CD8-positive, alpha-beta memory T cell (primary cell): ENCODE results near the gene SLC22A14. TPM values are rescaled to one million over a fixed set of nuclear protein-coding genes. Genes with fewer than 3 reads are reported as not detected.

Source experiments
- CTCF ChIA-PET: fragments of 350-600 bp; sonication (Branson Sonifier 250); formaldehyde crosslinking; loops from one replicate; lab custom pipeline; 2021; ENCODE audit warnings: antibody characterized with exemption; lab: Charles Lee
- POLR2A ChIA-PET: fragments of 350-600 bp; sonication (Branson Sonifier 250); formaldehyde crosslinking; loops from one replicate; lab custom pipeline; 2021; ENCODE audit warnings: antibody characterized with exemption; lab: Charles Lee
- DNase-seq, 5 donors: peaks; one replicate each; pipeline versions ENCODE4 v3.0.0 to v3.0.0-alpha.2; 2020 to 2022; ENCODE audit warnings: mixed read lengths in 1 of 5
- H3K27ac ChIP-seq: one replicate; pipeline ENCODE4 v1.7.0; 2013; ENCODE audit warnings: low read depth, mild to moderate bottlenecking, low read length, moderate library complexity
- H3K27me3 ChIP-seq: 2 replicates; pipeline ENCODE4 v1.7.0; 2013; ENCODE audit warnings: low read length, mild to moderate bottlenecking; ENCODE audit not compliant: insufficient read depth, poor library complexity, severe bottlenecking
- H3K36me3 ChIP-seq: 2 replicates; pipeline ENCODE4 v1.7.0; 2013; ENCODE audit warnings: mild to moderate bottlenecking, low read length, moderate library complexity; ENCODE audit not compliant: insufficient read depth
- H3K4me1 ChIP-seq: 2 replicates; pipeline ENCODE4 v1.7.0; 2013; ENCODE audit warnings: mild to moderate bottlenecking, low read length, moderate library complexity; ENCODE audit not compliant: insufficient read depth
- H3K4me3 ChIP-seq: 2 replicates; pipeline ENCODE4 v1.7.0; 2013; ENCODE audit warnings: mild to moderate bottlenecking, low read length
- H3K9me3 ChIP-seq: 2 replicates; pipeline ENCODE4 v1.7.0; 2013; ENCODE audit warnings: mild to moderate bottlenecking, low read length
- H3K27ac Mint-ChIP-seq, 8 donors: one replicate each; pipeline ENCODE4 v1.8.0; 2020 to 2021; ENCODE audit warnings: mixed read lengths in 8 of 8, mild to moderate bottlenecking in 6 of 8, inconsistent platforms in 3 of 8, moderate library complexity in 3 of 8
- H3K27me3 Mint-ChIP-seq, 2 donors: one replicate each; pipeline ENCODE4 v1.8.0; 2020 to 2021; ENCODE audit warnings: mixed read lengths in 2 of 2, mild to moderate bottlenecking in 1 of 2, moderate library complexity in 1 of 2
- H3K36me3 Mint-ChIP-seq, 3 donors: one replicate each; pipeline ENCODE4 v1.8.0; 2020 to 2021; ENCODE audit warnings: mixed read lengths in 3 of 3, inconsistent platforms in 1 of 3, mild to moderate bottlenecking in 1 of 3
- H3K4me1 Mint-ChIP-seq, 3 donors: one replicate each; pipeline ENCODE4 v1.8.0; 2020 to 2021; ENCODE audit warnings: mixed read lengths in 3 of 3, inconsistent platforms in 1 of 3, mild to moderate bottlenecking in 1 of 3
- H3K4me3 Mint-ChIP-seq, 7 donors: one replicate each; pipeline ENCODE4 v1.8.0; 2020 to 2021; ENCODE audit warnings: mixed read lengths in 7 of 7, mild to moderate bottlenecking in 6 of 7, moderate library complexity in 4 of 7, inconsistent platforms in 2 of 7
- H3K9me3 Mint-ChIP-seq, 5 donors: one replicate each; pipeline ENCODE4 v1.8.0; 2020 to 2022; ENCODE audit warnings: mixed read lengths in 5 of 5, mild to moderate bottlenecking in 3 of 5, moderate library complexity in 2 of 5, inconsistent platforms in 1 of 5
- polyA plus RNA-seq: library from polyadenylated mRNA; unstranded; fragments of 300-500 nt; fragmentation: Illumina TruSeq; gene quantifications from one replicate; pipeline ENCODE4 v1.2.3, GENCODE V29; 2021
- total RNA-seq, 2 experiments: library from RNA; stranded (reverse); gene quantifications; one replicate each; pipeline ENCODE4 v1.2.3, GENCODE V29; 2021

The SLC22A14 gene
- total and polyA plus RNA-seq, 3 experiments from 2014 or later: not detected

DNA sequence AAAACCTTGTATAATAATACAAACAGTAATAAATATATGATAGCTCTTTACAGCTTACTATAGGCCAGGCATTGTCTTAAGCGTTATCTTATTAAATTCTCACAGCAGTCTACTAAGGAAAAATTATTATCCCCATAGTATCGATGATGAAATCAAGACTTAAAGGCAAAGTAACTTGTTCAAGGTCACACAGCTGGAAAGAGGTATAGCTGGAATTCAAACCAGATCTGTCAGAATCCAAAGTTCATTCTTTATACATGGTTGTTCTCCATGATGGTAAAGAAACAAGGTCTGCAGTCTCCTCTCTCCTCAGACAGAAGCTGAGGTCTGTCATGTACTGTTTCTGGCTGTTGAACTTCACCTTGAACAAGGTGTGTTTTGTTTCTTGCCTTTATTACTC, 31.9 kb upstream of the SLC22A14 start:
- no peak for DNase-seq
- H3K4me3 Mint-ChIP-seq: no peak overlapping the region
- H3K4me1 Mint-ChIP-seq: peaks cover 0 to 14% (median 2%) of the 10 kb centered on the region in 3 donors
- CTCF ChIA-PET: no interaction called here
- H3K9me3 Mint-ChIP-seq: no peaks in the 10 kb centered on the region
- H3K9me3 ChIP-seq: no peaks in the 10 kb centered on the region
- H3K27ac ChIP-seq: no peak overlapping the region
- peaks cover 9 to 92% (median 36%) of the 10 kb centered on the region in 3 donors for H3K36me3 Mint-ChIP-seq
- no peak overlapping the region for H3K27ac Mint-ChIP-seq
- H3K27me3 Mint-ChIP-seq: no peaks in the 10 kb centered on the region
- H3K4me3 ChIP-seq: no peak overlapping the region
- no peaks in the 10 kb centered on the region for H3K4me1 ChIP-seq
- POLR2A ChIA-PET: no interaction called here
- peaks cover 25% of the 10 kb centered on the region for H3K36me3 ChIP-seq
- no peaks in the 10 kb centered on the region for H3K27me3 ChIP-seq

DNA sequence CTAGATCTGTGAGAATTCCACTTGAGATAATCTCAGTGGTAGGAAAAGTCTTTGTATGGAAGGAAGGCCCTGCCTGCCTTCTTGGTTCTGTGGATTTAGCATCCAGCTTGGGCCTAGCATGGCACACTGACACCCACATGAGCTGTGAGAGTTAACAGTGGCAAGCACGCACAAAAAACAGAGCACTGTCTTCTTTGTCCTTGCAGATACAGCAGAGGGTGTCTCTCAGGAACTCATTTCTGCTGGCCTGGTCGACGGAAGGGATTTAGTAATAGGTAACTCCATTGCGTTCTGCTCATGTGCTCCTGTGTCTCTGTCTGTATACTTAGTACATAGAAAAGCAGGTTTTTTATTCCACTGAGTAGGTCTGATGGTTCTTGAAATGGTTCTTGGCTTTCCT, 30.9 kb upstream of the SLC22A14 start:
- peaks cover 2 to 23% (median 5%) of the 10 kb centered on the region in 3 donors for H3K4me1 Mint-ChIP-seq
- H3K27me3 Mint-ChIP-seq: no peaks in the 10 kb centered on the region
- Histone ChIP-seq H3K9me3 (no peaks in the 10 kb centered on the region), H3K27ac (no peak overlapping the region), H3K4me3 (no peak overlapping the region), H3K36me3 (peaks cover 20% of the 10 kb centered on the region), H3K4me1 (no peaks in the 10 kb centered on the region), H3K27me3 (no peaks in the 10 kb centered on the region)
- H3K36me3 Mint-ChIP-seq: peaks cover 9 to 91% (median 39%) of the 10 kb centered on the region in 3 donors
- POLR2A ChIA-PET: no interaction called here
- DNase-seq: no peak
- H3K4me3 Mint-ChIP-seq: no peak overlapping the region
- H3K27ac Mint-ChIP-seq: peak overlapping the region in 2 of 8 donors; percentile 9 to 47
- H3K9me3 Mint-ChIP-seq: no peaks in the 10 kb centered on the region
- CTCF ChIA-PET: no interaction called here

DNA sequence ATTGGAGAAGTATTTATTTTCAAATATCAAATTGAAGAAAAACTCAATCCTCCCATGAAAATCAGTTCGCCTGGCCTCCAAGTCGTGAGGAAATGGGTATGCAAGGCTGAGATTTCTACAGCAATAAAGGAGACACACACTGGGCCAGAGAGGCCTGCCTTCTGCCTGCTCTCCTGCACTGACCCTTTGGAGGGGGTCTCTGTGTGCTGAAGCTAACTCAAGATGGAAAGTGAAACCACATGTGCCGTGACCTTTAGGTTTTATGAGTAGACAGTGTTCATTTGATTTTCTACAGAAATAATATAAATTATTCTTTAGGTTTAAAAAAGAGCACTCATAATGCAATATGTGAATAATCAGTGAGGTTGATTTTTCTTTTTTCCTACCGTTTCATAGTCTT, 28.4 kb upstream of the SLC22A14 start:
- DNase-seq: no peak
- ChIA-PET CTCF (no interaction called here), POLR2A (no interaction called here)
- Mint-ChIP-seq H3K36me3 (peaks cover 9 to 67% (median 31%) of the 10 kb centered on the region in 3 donors), H3K4me3 (no peak overlapping the region), H3K27me3 (no peaks in the 10 kb centered on the region), H3K9me3 (no peaks in the 10 kb centered on the region), H3K4me1 (peaks cover 8 to 36% (median 17%) of the 10 kb centered on the region in 3 donors), H3K27ac (peak overlapping the region in 1 of 8 donors; percentile 29)
- H3K27me3 ChIP-seq: no peaks in the 10 kb centered on the region
- H3K4me1 ChIP-seq: no peaks in the 10 kb centered on the region
- no peak overlapping the region for H3K27ac ChIP-seq
- no peak overlapping the region for H3K4me3 ChIP-seq
- H3K36me3 ChIP-seq: peaks cover 13% of the 10 kb centered on the region
- H3K9me3 ChIP-seq: no peaks in the 10 kb centered on the region

DNA sequence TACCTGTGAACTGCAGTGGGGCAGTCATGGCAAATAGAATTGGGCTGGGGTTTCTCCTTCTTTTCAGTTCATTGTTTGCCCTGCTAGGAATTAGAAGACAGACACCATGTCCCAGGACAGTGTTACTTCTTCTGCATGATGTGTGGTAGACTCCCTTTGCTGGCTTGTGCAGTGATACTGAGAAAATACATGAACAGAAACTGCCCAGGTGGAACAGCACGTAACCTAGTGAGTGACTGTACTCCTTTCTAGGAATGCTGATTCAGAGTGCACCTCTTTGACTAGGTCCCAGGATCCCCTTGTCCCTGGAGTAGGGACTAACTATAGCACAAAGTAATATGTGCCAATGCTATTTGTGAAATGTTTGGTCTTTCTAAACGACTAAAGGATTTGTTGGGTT, 27.2 kb upstream of the SLC22A14 start:
- peaks cover 4 to 55% (median 27%) of the 10 kb centered on the region in 3 donors for H3K36me3 Mint-ChIP-seq
- Histone ChIP-seq H3K9me3 (no peaks in the 10 kb centered on the region), H3K4me1 (no peaks in the 10 kb centered on the region), H3K36me3 (peaks cover 13% of the 10 kb centered on the region), H3K27ac (no peak overlapping the region), H3K4me3 (no peak overlapping the region), H3K27me3 (no peaks in the 10 kb centered on the region)
- ChIA-PET CTCF (no interaction called here), POLR2A (no interaction called here)
- H3K4me3 Mint-ChIP-seq: no peak overlapping the region
- no peaks in the 10 kb centered on the region for H3K9me3 Mint-ChIP-seq
- DNase-seq: no peak
- H3K4me1 Mint-ChIP-seq: peaks cover 8 to 36% (median 20%) of the 10 kb centered on the region in 3 donors
- no peaks in the 10 kb centered on the region for H3K27me3 Mint-ChIP-seq
- peak overlapping the region in 1 of 8 donors; percentile 37 for H3K27ac Mint-ChIP-seq

DNA sequence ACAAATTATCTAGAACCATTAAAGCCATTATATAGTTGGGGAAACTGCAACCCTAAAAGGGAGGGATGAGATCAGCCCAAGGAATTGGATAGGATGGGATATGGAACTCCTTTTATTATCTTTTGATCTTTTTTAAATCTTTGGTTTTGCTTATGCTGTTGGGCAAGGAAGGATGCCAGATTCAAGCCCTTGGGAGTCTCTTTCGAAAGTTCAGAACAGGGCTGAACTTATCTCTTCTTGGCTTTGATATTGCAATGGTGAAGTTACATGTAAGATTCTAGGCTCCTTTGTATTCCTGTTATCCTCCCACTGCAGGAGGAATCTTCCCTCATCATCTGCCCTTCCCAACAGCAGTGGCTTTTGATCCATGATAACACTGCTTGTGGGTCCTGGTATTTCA, 26.5 kb upstream of the SLC22A14 start:
- Histone ChIP-seq H3K9me3 (no peaks in the 10 kb centered on the region), H3K27ac (no peak overlapping the region), H3K27me3 (no peaks in the 10 kb centered on the region), H3K36me3 (peaks cover 13% of the 10 kb centered on the region), H3K4me1 (no peaks in the 10 kb centered on the region), H3K4me3 (no peak overlapping the region)
- ChIA-PET POLR2A (no interaction called here), CTCF (no interaction called here)
- DNase-seq: no peak
- peaks cover 4 to 48% (median 24%) of the 10 kb centered on the region in 3 donors for H3K36me3 Mint-ChIP-seq
- H3K4me3 Mint-ChIP-seq: no peak overlapping the region
- H3K9me3 Mint-ChIP-seq: no peaks in the 10 kb centered on the region
- no peaks in the 10 kb centered on the region for H3K27me3 Mint-ChIP-seq
- peak overlapping the region in 3 of 8 donors; percentile 1 to 14 (median 7) for H3K27ac Mint-ChIP-seq
- peaks cover 8 to 36% (median 24%) of the 10 kb centered on the region in 3 donors for H3K4me1 Mint-ChIP-seq

DNA sequence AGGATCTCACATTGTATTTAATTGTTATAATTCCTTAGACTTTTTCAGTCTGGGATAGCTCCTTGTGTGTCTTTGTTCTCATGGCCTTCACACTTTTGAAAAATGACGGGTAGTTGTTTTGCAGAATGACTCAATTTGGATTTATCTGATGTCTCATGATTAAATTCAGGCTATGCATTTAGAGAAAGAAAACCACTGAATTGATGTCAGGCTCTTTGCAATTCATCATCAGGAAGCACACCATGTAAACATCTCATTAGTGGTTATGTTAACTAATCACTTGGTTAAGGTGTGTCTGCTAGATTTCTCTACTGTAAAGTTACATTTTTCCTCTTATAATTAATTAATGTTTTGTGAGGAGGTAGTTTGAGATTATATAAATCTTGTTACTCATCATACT, 24.5 kb upstream of the SLC22A14 start:
- Histone ChIP-seq H3K27me3 (no peaks in the 10 kb centered on the region), H3K4me3 (no peak overlapping the region), H3K9me3 (no peaks in the 10 kb centered on the region), H3K36me3 (peaks cover 13% of the 10 kb centered on the region), H3K27ac (no peak overlapping the region), H3K4me1 (no peaks in the 10 kb centered on the region)
- POLR2A ChIA-PET: no interaction called here
- no peaks in the 10 kb centered on the region for H3K9me3 Mint-ChIP-seq
- no peak overlapping the region for H3K4me3 Mint-ChIP-seq
- H3K4me1 Mint-ChIP-seq: peaks cover 8 to 36% (median 24%) of the 10 kb centered on the region in 3 donors
- CTCF ChIA-PET: no interaction called here
- peak overlapping the region in 3 of 8 donors; percentile 21 to 77 (median 48) for H3K27ac Mint-ChIP-seq
- DNase-seq: no peak
- H3K36me3 Mint-ChIP-seq: peaks cover 4 to 28% (median 18%) of the 10 kb centered on the region in 3 donors
- H3K27me3 Mint-ChIP-seq: no peaks in the 10 kb centered on the region

DNA sequence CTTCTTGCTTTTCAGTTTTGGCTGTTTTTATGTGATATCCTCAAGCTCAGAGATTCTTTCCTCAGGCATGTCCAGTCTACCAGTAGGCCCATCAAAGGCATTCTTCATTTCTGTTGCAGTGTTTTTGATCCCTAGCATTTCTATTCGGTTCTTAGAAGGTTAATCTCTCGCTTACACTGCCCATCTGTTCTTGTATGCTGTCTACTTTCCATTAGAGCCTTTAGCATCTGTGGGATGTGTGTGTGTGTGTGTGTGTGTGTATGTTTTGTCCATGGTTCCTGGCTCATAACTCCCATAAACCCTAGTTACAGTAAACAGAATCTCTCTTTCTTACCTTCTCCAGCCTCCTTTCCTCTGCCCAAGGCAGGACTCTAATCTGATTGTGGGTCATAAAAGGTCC, 21.6 kb upstream of the SLC22A14 start:
- Mint-ChIP-seq H3K36me3 (peaks cover 0 to 6% (median 4%) of the 10 kb centered on the region in 3 donors), H3K4me3 (no peak overlapping the region), H3K27me3 (no peaks in the 10 kb centered on the region), H3K9me3 (no peaks in the 10 kb centered on the region), H3K4me1 (peaks cover 8 to 31% (median 24%) of the 10 kb centered on the region in 3 donors), H3K27ac (peak overlapping the region in 1 of 8 donors; percentile 73)
- Histone ChIP-seq H3K4me1 (no peaks in the 10 kb centered on the region), H3K27ac (no peak overlapping the region), H3K4me3 (no peak overlapping the region), H3K36me3 (no peaks in the 10 kb centered on the region), H3K9me3 (no peaks in the 10 kb centered on the region), H3K27me3 (no peaks in the 10 kb centered on the region)
- no peak for DNase-seq
- ChIA-PET CTCF (no interaction called here), POLR2A (no interaction called here)

DNA sequence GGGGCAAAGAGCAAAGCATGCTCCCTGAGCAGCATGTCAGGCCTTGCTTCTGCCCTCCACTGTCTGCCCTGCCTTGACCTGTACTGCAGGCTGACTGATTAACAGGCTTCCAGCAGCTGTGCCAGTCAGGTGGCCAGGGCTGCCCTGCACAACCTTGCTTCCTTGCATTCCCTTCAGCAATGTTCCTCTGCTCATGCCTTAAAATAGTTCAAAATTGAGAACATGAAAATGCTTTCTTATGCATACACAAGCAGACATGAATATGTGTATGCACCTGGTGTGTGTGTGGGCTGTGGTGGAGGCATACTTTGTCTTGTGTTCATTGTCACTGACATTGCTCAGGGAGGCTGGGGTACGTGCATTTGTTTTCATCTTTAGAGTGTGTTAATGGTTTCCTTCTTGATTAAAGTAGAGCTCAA, 17.7 kb upstream of the SLC22A14 start:
- Mint-ChIP-seq H3K27ac (peak overlapping the region in 1 of 8 donors; percentile 52), H3K9me3 (no peaks in the 10 kb centered on the region), H3K4me1 (peaks cover 7 to 23% (median 14%) of the 10 kb centered on the region in 3 donors), H3K27me3 (no peaks in the 10 kb centered on the region), H3K4me3 (no peak overlapping the region), H3K36me3 (peaks cover 0 to 8% (median 4%) of the 10 kb centered on the region in 3 donors)
- Histone ChIP-seq H3K36me3 (no peaks in the 10 kb centered on the region), H3K4me1 (no peaks in the 10 kb centered on the region), H3K9me3 (no peaks in the 10 kb centered on the region), H3K27me3 (no peaks in the 10 kb centered on the region), H3K27ac (no peak overlapping the region), H3K4me3 (no peak overlapping the region)
- ChIA-PET POLR2A (no interaction called here), CTCF (no interaction called here)
- DNase-seq: no peak
